ENCODE data around the gene PIP5K1B. TPM values are rescaled to one million over a fixed set of nuclear protein-coding genes. Genes with fewer than 3 reads are reported as not detected.

The PIP5K1B gene
- total RNA-seq, 2 experiments from 2014 or later = 3.8 to 10.7 TPM

DNA sequence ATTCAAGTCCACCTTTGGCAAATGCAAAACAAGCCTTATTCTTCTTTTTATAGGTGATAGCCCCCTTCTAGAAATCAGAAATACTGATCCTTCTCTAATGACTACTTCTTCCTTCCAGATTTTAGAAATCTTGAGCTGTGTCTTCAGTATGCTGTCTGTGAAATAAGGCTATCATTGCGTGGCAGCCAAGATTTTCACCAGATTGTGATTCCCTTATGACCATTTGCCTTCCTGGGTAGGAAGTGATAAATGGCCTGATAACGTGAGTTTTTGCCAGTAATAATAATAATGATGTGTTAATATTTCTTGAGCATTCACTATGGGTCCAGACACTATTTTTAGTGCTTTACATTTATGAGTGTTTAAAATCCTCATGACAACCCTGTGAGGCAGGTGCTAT lies 80.9 kb downstream of the PIP5K1B start:
- H3K9me3 ChIP-seq (ENCODE audit: low read length) = no peaks in the 10 kb centered on the region
- peaks cover 30% of the 10 kb centered on the region for H3K4me1 ChIP-seq (ENCODE audit: insufficient read depth, low read length, poor library complexity, severe bottlenecking)
- TF ChIP-seq, protein P1, sequence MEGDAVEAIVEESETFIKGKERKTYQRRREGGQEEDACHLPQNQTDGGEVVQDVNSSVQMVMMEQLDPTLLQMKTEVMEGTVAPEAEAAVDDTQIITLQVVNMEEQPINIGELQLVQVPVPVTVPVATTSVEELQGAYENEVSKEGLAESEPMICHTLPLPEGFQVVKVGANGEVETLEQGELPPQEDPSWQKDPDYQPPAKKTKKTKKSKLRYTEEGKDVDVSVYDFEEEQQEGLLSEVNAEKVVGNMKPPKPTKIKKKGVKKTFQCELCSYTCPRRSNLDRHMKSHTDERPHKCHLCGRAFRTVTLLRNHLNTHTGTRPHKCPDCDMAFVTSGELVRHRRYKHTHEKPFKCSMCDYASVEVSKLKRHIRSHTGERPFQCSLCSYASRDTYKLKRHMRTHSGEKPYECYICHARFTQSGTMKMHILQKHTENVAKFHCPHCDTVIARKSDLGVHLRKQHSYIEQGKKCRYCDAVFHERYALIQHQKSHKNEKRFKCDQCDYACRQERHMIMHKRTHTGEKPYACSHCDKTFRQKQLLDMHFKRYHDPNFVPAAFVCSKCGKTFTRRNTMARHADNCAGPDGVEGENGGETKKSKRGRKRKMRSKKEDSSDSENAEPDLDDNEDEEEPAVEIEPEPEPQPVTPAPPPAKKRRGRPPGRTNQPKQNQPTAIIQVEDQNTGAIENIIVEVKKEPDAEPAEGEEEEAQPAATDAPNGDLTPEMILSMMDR (conservative IDR thresholded peaks at IDR 0.05; ENCODE audit: low read length) = no peak
- no peak for TF ChIP-seq EZH2phosphoT487 (IDR thresholded peaks at IDR 0.05; ENCODE audit: borderline replicate concordance, low read depth, low read length)
- H2AFZ ChIP-seq (ENCODE audit: low read length) = no peak overlapping the region
- no peak overlapping the region for H3K4me3 ChIP-seq (ENCODE audit: low read depth, low read length, poor library complexity, severe bottlenecking)
- H3K79me2 ChIP-seq (ENCODE audit: insufficient read depth, low read depth, low read length) = peaks cover 36% of the 10 kb centered on the region
- POLR2A ChIA-PET = interaction anchor here (0.6 kb wide), 1 partner anchor 18 kb away, joined by 3 read pairs; no protein-coding TSS in a partner anchor
- DNase-seq (ENCODE audit: low spot score) = no peak
- CTCF ChIA-PET (ENCODE audit: unreplicated experiment) = no interaction called here
- H3K36me3 ChIP-seq (ENCODE audit: insufficient read depth, low read length) = peaks cover 28% of the 10 kb centered on the region
- H3K9me2 ChIP-seq (ENCODE audit: insufficient read depth, low read length) = no peaks in the 10 kb centered on the region
- intact Hi-C loops (cut with micrococcal nuclease; ENCODE audit: unreplicated experiment) = loop anchor here (10.0 kb wide), 1 partner anchor 969 kb away; no protein-coding TSS in a partner anchor
- 0 out of 2 replicates have a peak overlapping the region, but pooled peaks have one; percentile 94 for H3K4me2 ChIP-seq (ENCODE audit: low read length)
- BruUV-seq (replicated peaks) = no TSS peak
- H4K20me1 ChIP-seq (ENCODE audit: insufficient read depth, low read length) = peaks cover 26% of the 10 kb centered on the region
- no peak overlapping the region for H3K27ac ChIP-seq (ENCODE audit: low read depth, low read length, poor library complexity, severe bottlenecking)

DNA sequence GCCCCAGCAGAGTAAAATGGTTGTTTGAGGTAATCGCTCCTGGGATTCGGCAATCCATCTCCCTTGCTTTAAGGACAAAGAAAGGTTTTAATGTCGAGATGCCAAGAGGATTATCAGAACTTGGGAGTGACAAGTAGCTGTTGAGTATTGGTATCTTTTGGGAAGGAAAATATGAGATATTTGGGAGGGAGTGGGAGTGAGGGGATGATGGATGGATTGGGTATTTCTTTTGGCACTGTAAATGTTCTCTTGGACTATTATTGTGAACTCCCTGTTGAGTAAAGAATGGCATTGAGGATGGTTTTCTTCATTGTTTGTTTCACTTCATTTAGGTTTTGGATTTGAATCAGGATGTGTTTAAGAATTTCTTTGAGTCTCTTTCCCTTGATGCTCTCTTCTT lies 86.1 kb downstream of the PIP5K1B start:
- H3K27ac ChIP-seq (ENCODE audit: low read depth, low read length, poor library complexity, severe bottlenecking) = no peak overlapping the region
- DNase-seq (ENCODE audit: low spot score) = no peak
- ChIA-PET POLR2A (interaction anchor here (0.7 to 1.2 kb wide), 3 partner anchors 20 to 109 kb away, joined by 3 to 4 read pairs (median 3); no protein-coding TSS in a partner anchor), CTCF (ENCODE audit: unreplicated experiment) (no interaction called here)
- no peak overlapping the region for H3K4me2 ChIP-seq (ENCODE audit: low read length)
- H3K36me3 ChIP-seq (ENCODE audit: insufficient read depth, low read length) = peaks cover 11% of the 10 kb centered on the region
- BruUV-seq (replicated peaks) = no TSS peak
- no peaks in the 10 kb centered on the region for H3K9me3 ChIP-seq (ENCODE audit: low read length)
- H3K9me2 ChIP-seq (ENCODE audit: insufficient read depth, low read length) = no peaks in the 10 kb centered on the region
- no peaks in the 10 kb centered on the region for H3K79me2 ChIP-seq (ENCODE audit: insufficient read depth, low read depth, low read length)
- no peaks in the 10 kb centered on the region for H3K4me1 ChIP-seq (ENCODE audit: insufficient read depth, low read length, poor library complexity, severe bottlenecking)
- intact Hi-C loops (cut with micrococcal nuclease; ENCODE audit: unreplicated experiment) = no loop called here
- TF ChIP-seq, protein P1 (conservative IDR thresholded peaks at IDR 0.05; ENCODE audit: low read length) = no peak
- no peak for TF ChIP-seq EZH2phosphoT487 (IDR thresholded peaks at IDR 0.05; ENCODE audit: borderline replicate concordance, low read depth, low read length)
- H3K4me3 ChIP-seq (ENCODE audit: low read depth, low read length, poor library complexity, severe bottlenecking) = no peak overlapping the region
- H2AFZ ChIP-seq (ENCODE audit: low read length) = no peak overlapping the region
- no peaks in the 10 kb centered on the region for H4K20me1 ChIP-seq (ENCODE audit: insufficient read depth, low read length)

- Histone ChIP-seq H3K9me3 (ENCODE audit: low read length) (no peaks in the 10 kb centered on the region), H3K4me2 (ENCODE audit: low read length) (no peak overlapping the region), H3K27ac (ENCODE audit: low read depth, low read length, poor library complexity, severe bottlenecking) (no peak overlapping the region), H2AFZ (ENCODE audit: low read length) (no peak overlapping the region), H4K20me1 (ENCODE audit: insufficient read depth, low read length) (no peaks in the 10 kb centered on the region), H3K4me1 (ENCODE audit: insufficient read depth, low read length, poor library complexity, severe bottlenecking) (peaks cover 19% of the 10 kb centered on the region), H3K79me2 (ENCODE audit: insufficient read depth, low read depth, low read length) (no peaks in the 10 kb centered on the region), H3K9me2 (ENCODE audit: insufficient read depth, low read length) (no peaks in the 10 kb centered on the region), H3K36me3 (ENCODE audit: insufficient read depth, low read length) (no peaks in the 10 kb centered on the region), H3K4me3 (ENCODE audit: low read depth, low read length, poor library complexity, severe bottlenecking) (no peak overlapping the region)
- no peak for DNase-seq (ENCODE audit: low spot score)
- no TSS peak for BruUV-seq (replicated peaks)
- POLR2A ChIA-PET = interaction anchor here (0.9 kb wide), 1 partner anchor 14 kb away, joined by 3 read pairs; no protein-coding TSS in a partner anchor
- CTCF ChIA-PET (ENCODE audit: unreplicated experiment) = interaction anchor here (0.6 kb wide), 1 partner anchor 215 kb away, joined by 3 read pairs; no protein-coding TSS in a partner anchor
- TF ChIP-seq, protein P1 (conservative IDR thresholded peaks at IDR 0.05; ENCODE audit: low read length) = no peak
- no peak for TF ChIP-seq EZH2phosphoT487 (IDR thresholded peaks at IDR 0.05; ENCODE audit: borderline replicate concordance, low read depth, low read length)
- intact Hi-C loops (cut with micrococcal nuclease; ENCODE audit: unreplicated experiment) = no loop called here
Measured at GRCh38 chr9:68793605-68794343, 88.7 kb downstream of the PIP5K1B start.

All from OCI-LY7 (cell line).